GM12873 (cell line): ENCODE measurements around the gene MTMR3.
A peak's percentile ranks its signal among the peaks of the same experiment; 100 is the strongest.

Source experiments
- TF ChIP-seq, protein P1 (sequence below): IDR thresholded peaks from 2 replicates; pipeline ENCODE4 v1.5.1; 2012; ENCODE audit warnings: low read depth, mild to moderate bottlenecking, moderate library complexity, low read length, control low read depth; ENCODE audit not compliant: insufficient read depth; ENCODE audit errors: missing control alignments

The MTMR3 gene

DNA sequence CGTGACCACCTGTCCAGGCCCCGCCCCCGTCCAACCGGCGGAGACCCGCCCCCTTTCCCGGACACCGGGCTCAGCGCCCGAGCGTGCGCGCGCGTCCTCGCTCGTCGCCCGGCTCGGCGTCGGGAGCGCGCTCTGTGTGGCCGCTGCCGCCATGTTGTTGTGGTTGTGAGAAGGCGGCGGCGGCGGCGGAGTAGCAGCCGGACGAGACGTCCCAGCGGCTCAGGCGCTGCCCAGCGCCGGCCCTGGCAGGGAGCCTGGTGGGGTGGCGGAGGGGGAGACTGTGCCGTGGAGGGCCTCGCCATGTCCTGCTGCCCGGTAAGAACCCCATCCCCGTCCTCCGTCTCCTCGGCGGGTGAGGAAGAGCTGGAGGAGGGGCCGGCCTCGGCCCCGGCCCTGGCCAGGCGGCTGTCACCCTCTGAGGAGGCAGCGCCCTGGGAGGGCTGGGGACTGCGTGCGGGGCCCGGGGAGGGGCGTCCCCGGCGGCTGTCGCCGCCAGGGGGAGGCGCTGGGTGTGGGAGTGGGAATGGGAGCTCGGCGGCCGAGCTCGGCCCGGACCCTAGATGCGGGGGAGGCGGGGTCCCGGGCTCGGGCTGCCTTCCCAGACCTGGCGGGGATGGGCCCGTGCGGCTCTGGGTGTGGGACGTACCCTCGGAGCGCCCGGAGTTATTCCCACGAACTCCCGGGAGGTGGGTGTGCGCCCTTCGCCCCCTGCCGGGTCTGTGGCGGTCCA lies at the start of gene MTMR3:
MTMR3 (plus strand) TSS at position 130 of the 730 bp plus-strand sequence. CDS start 87,886 bp downstream, outside the sequence.
- TF ChIP-seq, protein P1, sequence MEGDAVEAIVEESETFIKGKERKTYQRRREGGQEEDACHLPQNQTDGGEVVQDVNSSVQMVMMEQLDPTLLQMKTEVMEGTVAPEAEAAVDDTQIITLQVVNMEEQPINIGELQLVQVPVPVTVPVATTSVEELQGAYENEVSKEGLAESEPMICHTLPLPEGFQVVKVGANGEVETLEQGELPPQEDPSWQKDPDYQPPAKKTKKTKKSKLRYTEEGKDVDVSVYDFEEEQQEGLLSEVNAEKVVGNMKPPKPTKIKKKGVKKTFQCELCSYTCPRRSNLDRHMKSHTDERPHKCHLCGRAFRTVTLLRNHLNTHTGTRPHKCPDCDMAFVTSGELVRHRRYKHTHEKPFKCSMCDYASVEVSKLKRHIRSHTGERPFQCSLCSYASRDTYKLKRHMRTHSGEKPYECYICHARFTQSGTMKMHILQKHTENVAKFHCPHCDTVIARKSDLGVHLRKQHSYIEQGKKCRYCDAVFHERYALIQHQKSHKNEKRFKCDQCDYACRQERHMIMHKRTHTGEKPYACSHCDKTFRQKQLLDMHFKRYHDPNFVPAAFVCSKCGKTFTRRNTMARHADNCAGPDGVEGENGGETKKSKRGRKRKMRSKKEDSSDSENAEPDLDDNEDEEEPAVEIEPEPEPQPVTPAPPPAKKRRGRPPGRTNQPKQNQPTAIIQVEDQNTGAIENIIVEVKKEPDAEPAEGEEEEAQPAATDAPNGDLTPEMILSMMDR: peak; percentile 30

GRCh38 chr22:29833392-29833965 lies 49.5 kb upstream of the MTMR3 start:
- TF ChIP-seq, protein P1: no peak

GRCh38 chr22:29834046-29834445 lies 48.9 kb upstream of the MTMR3 start:
- TF ChIP-seq, protein P1: no peak

DNA sequence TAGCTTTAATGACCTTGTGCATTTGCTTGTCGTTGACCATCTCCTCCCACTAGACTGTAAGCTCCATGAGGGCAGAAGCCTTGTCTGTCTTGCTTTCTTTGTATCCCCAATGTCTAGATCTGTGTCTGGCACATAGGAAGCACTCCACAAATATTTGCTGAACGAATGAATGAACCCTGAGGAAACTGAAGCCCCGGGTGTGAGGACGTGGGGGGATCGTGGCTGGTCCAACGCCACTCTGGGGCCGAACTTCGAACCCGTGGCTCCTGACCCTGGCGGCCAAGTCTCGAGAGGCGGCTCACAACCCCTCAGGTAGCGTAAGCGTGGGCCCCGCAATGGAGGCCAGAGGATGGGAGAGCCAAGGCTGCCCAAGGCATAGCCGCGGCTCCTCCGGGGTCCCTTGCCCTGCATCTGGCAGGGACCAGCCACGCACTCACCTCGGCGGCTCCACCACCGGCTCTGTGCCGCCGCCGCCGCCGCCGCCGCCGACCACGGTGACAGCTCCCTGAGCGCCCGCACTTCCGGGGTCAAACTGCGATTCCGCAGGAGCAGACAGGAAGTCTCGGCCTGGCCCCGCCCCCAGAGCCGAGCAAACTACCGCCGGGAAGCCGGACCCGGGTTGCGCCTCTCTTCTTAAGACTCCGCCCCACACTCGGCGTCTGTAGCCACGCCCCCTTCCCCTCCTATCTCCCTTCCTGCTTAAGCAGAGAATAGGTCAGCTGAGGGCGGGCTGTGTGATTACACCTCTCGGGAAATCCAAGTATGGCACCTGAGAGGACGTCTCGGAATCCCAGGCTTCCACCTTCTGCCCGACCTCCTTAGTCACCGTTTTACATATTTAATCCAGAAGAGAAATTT lies 45.0 kb upstream of the MTMR3 start, which contains the start of gene ASCC2:
ASCC2 (minus strand) TSS at position 534 of the 858 bp plus-strand sequence. CDS start 5,949 bp downstream, outside the sequence.
- TF ChIP-seq, protein P1: no peak

DNA sequence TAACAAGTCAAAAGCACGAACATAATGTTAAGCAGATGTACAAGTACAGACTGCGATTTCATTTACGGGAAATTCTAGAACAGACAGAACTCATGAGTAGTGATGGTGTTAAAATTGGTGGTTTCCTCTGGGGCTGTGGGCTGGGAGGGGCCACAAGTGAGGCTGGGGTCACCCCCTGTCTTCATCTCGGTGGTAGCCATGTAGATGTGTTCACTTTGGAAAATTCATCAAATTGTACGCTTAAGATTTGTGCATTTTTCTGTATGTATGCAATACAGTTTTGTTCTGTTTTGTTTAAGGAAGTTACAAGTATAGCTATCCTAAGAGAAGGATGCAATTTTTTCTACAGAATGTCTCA lies 44.4 kb upstream of the MTMR3 start:
- TF ChIP-seq, protein P1: no peak

GRCh38 chr22:29839039-29839438 lies 43.9 kb upstream of the MTMR3 start:
- TF ChIP-seq, protein P1: no peak

- TF ChIP-seq, protein P1: no peak
These were observed 42.5 kb upstream of the MTMR3 start for GRCh38 chr22:29840498-29840897.
